GM21529 (cell line): Measurements from ENCODE around the gene EXOSC10.
"Not testable (repeated sequence)": the region's sequence is repeated elsewhere in the genome, so short reads cannot be mapped to it uniquely, and the experiment has no call there.

ENCODE experiments used
- ATAC-seq: cut with Tn5 transposase; IDR thresholded peaks from one replicate; pipeline ENCODE4 v1.9.1; 2021; ENCODE audit not compliant: unreplicated experiment

EXOSC10 gene

GRCh38 chr1:11044849-11045427 lies 54.7 kb downstream of the EXOSC10 start:
- ATAC-seq: no peak

- ATAC-seq: no peak
Measured at GRCh38 chr1:11044086-11044848, 55.4 kb downstream of the EXOSC10 start.

- no peak for ATAC-seq
Measured at GRCh38 chr1:11042995-11043874, 56.4 kb downstream of the EXOSC10 start.

- ATAC-seq: no peak
Measured at GRCh38 chr1:11042065-11042464, 57.6 kb downstream of the EXOSC10 start.

- ATAC-seq: no peak
Measured at GRCh38 chr1:11041048-11041447, 58.6 kb downstream of the EXOSC10 start.

GRCh38 chr1:11040105-11040429 lies 59.6 kb downstream of the EXOSC10 start:
- not testable (repeated sequence) for ATAC-seq

- no peak for ATAC-seq
Measured at GRCh38 chr1:11039351-11040104, 60.1 kb downstream of the EXOSC10 start.

GRCh38 chr1:11037740-11038182 lies 61.9 kb downstream of the EXOSC10 start:
- ATAC-seq: peak; percentile 56

- ATAC-seq: not testable (repeated sequence)
Measured at GRCh38 chr1:11037019-11037739, 62.5 kb downstream of the EXOSC10 start.

GRCh38 chr1:11031624-11032262 lies 67.9 kb downstream of the EXOSC10 start:
- no peak for ATAC-seq

GRCh38 chr1:11030865-11031264 lies 68.8 kb downstream of the EXOSC10 start:
- no peak for ATAC-seq

GRCh38 chr1:11028018-11028417 lies 71.7 kb downstream of the EXOSC10 start:
- ATAC-seq: no peak

- no peak for ATAC-seq
Measured at GRCh38 chr1:11027316-11027715, 72.4 kb downstream of the EXOSC10 start.

GRCh38 chr1:11026903-11027302 lies 72.8 kb downstream of the EXOSC10 start:
- no peak for ATAC-seq

GRCh38 chr1:11026052-11026451 lies 73.6 kb downstream of the EXOSC10 start:
- ATAC-seq: no peak

- no peak for ATAC-seq
Measured at GRCh38 chr1:11025618-11026017, 74.1 kb downstream of the EXOSC10 start.

GRCh38 chr1:11024874-11025203 lies 74.8 kb downstream of the EXOSC10 start:
- no peak for ATAC-seq

- no peak for ATAC-seq
Measured at GRCh38 chr1:11024154-11024873, 75.4 kb downstream of the EXOSC10 start.

GRCh38 chr1:11023201-11023600 lies 76.5 kb downstream of the EXOSC10 start:
- no peak for ATAC-seq
